OCI-LY7 (cell line): Measurements from ENCODE around the gene KCNT1. TPM values are rescaled to one million over a fixed set of nuclear protein-coding genes. Genes with fewer than 3 reads are reported as not detected.

ENCODE experiments used
- BruUV-seq: library from RNA; stranded (reverse); fragments of 400-500 nt; replicated peaks from 2 replicates; lab custom pipeline; 2021; lab: Mats Ljungman, UMichigan
- CTCF ChIA-PET: fragments of 300-600 bp; sonication (Branson Sonifier 250); formaldehyde crosslinking; loops from one replicate; lab custom pipeline; 2022; ENCODE audit warnings: antibody characterized with exemption; ENCODE audit not compliant: unreplicated experiment; lab: Charles Lee
- POLR2A ChIA-PET: fragments of 300-600 bp; sonication (Branson Sonifier 250); formaldehyde crosslinking; loops from one replicate; lab custom pipeline; 2022; ENCODE audit warnings: antibody characterized with exemption; lab: Charles Lee
- DNase-seq: peaks from one replicate; pipeline ENCODE4 v3.0.0-alpha.2; 2015; ENCODE audit warnings: low spot score
- H2AFZ ChIP-seq: fragments of 200-600 bp; sonication (generic), shearing (Covaris generic); 2 replicates; pipeline ENCODE4 v1.6.1; 2014; ENCODE audit warnings: mild to moderate bottlenecking, antibody characterized with exemption, low read length, moderate library complexity
- H3K27ac ChIP-seq: fragments of 200-600 bp; sonication (generic); 2 replicates; pipeline ENCODE4 v1.5.1; 2014; ENCODE audit warnings: mixed run types, low read depth, mild to moderate bottlenecking, moderate library complexity, low read length, inconsistent platforms; ENCODE audit not compliant: poor library complexity, severe bottlenecking
- H3K36me3 ChIP-seq: fragments of 200-600 bp; sonication (generic); 2 replicates; pipeline ENCODE4 v1.6.1; 2014; ENCODE audit warnings: mild to moderate bottlenecking, antibody characterized with exemption, low read length, moderate library complexity, mixed read lengths; ENCODE audit not compliant: insufficient read depth
- H3K4me1 ChIP-seq: fragments of 200-600 bp; sonication (generic); 2 replicates; pipeline ENCODE4 v1.5.1; 2014; ENCODE audit warnings: mild to moderate bottlenecking, low read length; ENCODE audit not compliant: insufficient read depth, poor library complexity, severe bottlenecking
- H3K4me2 ChIP-seq: fragments of 200-600 bp; sonication (generic); 2 replicates; pipeline ENCODE4 v1.6.1; 2014; ENCODE audit warnings: mild to moderate bottlenecking, low read length
- H3K4me3 ChIP-seq: fragments of 200-600 bp; sonication (generic); 2 replicates; pipeline ENCODE4 v1.5.1; 2014; ENCODE audit warnings: mild to moderate bottlenecking, low read depth, low read length; ENCODE audit not compliant: poor library complexity, severe bottlenecking
- H3K79me2 ChIP-seq: fragments of 200-600 bp; sonication (generic); 2 replicates; pipeline ENCODE4 v1.6.1; 2016; ENCODE audit warnings: low read depth, mild to moderate bottlenecking, low read length, moderate library complexity, mixed read lengths; ENCODE audit not compliant: insufficient read depth
- H3K9me2 ChIP-seq: fragments of 200-600 bp; sonication (generic); 2 replicates; pipeline ENCODE4 v1.6.1; 2016; ENCODE audit warnings: mild to moderate bottlenecking, low read length, mixed read lengths; ENCODE audit not compliant: insufficient read depth
- H3K9me3 ChIP-seq: fragments of 200-600 bp; sonication (generic); 2 replicates; pipeline ENCODE4 v1.6.1; 2014; ENCODE audit warnings: mild to moderate bottlenecking, mixed run types, low read length, mixed read lengths
- H4K20me1 ChIP-seq: fragments of 200-600 bp; sonication (generic); 2 replicates; pipeline ENCODE4 v1.6.1; 2014; ENCODE audit warnings: mild to moderate bottlenecking, antibody characterized with exemption, low read length, moderate library complexity, mixed read lengths; ENCODE audit not compliant: insufficient read depth
- EZH2phosphoT487 ChIP-seq: fragments of 200-600 bp; sonication (generic); IDR thresholded peaks from 2 replicates; pipeline ENCODE4 v1.6.1; 2018; ENCODE audit warnings: low read depth, borderline replicate concordance, mild to moderate bottlenecking, mixed run types, antibody characterized with exemption, low read length, moderate library complexity, mixed read lengths
- intact Hi-C: fragments of 100-400 bp; cut with micrococcal nuclease; formaldehyde crosslinking; loops from one replicate; pipeline ENCODE4 v1.10.0; 2022; ENCODE audit not compliant: unreplicated experiment
- total RNA-seq, 2 experiments: library from RNA; depleted of rRNA in 1 of 2; stranded (reverse); fragments of >200 nt in 1 of 2; shearing (Covaris generic) in 1 of 2; gene quantifications; 2 replicates each; pipeline ENCODE4 v1.2.3, GENCODE V29; 2014 to 2022
- TF ChIP-seq, protein P1 (sequence below): fragments of 200-600 bp; sonication (generic); conservative IDR thresholded peaks from 2 replicates; pipeline ENCODE4 v1.5.1; 2014; ENCODE audit warnings: mild to moderate bottlenecking, antibody characterized with exemption, low read length, moderate library complexity, mixed read lengths

Gene KCNT1
- total RNA-seq, 2 experiments from 2014 or later: not detected

DNA sequence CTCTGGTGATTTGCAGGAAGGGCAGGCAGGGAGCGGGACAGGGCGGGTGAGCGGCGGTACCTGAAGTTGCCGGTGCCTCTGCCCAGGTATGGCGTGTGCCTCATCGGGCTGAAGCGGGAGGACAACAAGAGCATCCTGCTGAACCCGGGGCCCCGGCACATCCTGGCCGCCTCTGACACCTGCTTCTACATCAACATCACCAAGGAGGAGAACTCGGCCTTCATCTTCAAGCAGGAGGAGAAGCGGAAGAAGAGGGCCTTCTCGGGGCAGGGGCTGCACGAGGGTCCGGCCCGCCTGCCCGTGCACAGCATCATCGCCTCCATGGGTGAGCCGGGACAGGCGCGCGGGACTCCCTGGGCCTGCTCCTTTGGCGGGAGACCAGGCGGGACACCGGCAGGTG lies 68.8 kb downstream of the KCNT1 start:
- BruUV-seq: no TSS peak
- H4K20me1 ChIP-seq: no peaks in the 10 kb centered on the region
- no peaks in the 10 kb centered on the region for H3K36me3 ChIP-seq
- TF ChIP-seq EZH2phosphoT487: no peak
- TF ChIP-seq, protein P1, sequence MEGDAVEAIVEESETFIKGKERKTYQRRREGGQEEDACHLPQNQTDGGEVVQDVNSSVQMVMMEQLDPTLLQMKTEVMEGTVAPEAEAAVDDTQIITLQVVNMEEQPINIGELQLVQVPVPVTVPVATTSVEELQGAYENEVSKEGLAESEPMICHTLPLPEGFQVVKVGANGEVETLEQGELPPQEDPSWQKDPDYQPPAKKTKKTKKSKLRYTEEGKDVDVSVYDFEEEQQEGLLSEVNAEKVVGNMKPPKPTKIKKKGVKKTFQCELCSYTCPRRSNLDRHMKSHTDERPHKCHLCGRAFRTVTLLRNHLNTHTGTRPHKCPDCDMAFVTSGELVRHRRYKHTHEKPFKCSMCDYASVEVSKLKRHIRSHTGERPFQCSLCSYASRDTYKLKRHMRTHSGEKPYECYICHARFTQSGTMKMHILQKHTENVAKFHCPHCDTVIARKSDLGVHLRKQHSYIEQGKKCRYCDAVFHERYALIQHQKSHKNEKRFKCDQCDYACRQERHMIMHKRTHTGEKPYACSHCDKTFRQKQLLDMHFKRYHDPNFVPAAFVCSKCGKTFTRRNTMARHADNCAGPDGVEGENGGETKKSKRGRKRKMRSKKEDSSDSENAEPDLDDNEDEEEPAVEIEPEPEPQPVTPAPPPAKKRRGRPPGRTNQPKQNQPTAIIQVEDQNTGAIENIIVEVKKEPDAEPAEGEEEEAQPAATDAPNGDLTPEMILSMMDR: no peak
- H2AFZ ChIP-seq: no peak overlapping the region
- no peak overlapping the region for H3K27ac ChIP-seq
- no peaks in the 10 kb centered on the region for H3K4me1 ChIP-seq
- ChIA-PET POLR2A (no interaction called here), CTCF (no interaction called here)
- H3K9me2 ChIP-seq: no peaks in the 10 kb centered on the region
- no peak for DNase-seq
- intact Hi-C loops: no loop called here
- no peaks in the 10 kb centered on the region for H3K9me3 ChIP-seq
- H3K4me3 ChIP-seq: no peak overlapping the region
- no peaks in the 10 kb centered on the region for H3K79me2 ChIP-seq
- no peak overlapping the region for H3K4me2 ChIP-seq

DNA sequence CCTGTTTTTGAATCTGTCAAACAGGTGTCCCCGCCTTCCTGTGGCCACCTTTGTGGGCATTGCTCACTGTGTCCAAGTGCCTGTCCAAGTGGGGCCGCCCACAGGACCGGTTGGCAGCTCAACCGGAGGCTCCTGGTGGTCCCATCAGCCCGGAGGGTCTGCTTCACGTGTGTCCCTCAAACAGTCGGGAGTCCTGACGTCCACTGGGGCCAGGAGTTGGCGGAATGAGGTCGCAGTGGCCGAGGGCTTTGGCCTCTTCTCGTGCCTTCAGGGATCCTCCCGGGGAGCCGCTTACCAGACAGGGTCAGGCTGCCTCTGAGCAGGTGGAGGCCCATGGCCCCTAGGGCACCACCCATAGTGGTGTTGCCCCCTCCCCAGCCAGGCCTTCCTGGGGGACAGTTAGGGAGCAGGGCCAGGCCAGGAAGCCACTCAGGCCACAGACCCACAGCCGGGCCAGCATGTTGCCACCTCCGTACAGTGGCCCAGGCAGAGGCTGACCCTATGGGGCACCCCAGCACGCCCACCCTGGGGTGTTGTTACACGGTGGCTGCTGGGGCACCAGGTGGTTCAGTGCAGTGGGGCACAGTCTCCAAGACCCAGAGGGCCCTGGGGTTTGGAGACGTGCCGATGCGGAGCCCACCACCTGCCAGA lies 69.5 kb downstream of the KCNT1 start:
- intact Hi-C loops: no loop called here
- ChIA-PET POLR2A (no interaction called here), CTCF (no interaction called here)
- no peak overlapping the region for H2AFZ ChIP-seq
- no TSS peak for BruUV-seq
- no peak overlapping the region for H3K4me2 ChIP-seq
- no peaks in the 10 kb centered on the region for H3K9me3 ChIP-seq
- no peaks in the 10 kb centered on the region for H3K9me2 ChIP-seq
- H4K20me1 ChIP-seq: no peaks in the 10 kb centered on the region
- no peak overlapping the region for H3K27ac ChIP-seq
- TF ChIP-seq EZH2phosphoT487: no peak
- TF ChIP-seq, protein P1: no peak
- no peaks in the 10 kb centered on the region for H3K36me3 ChIP-seq
- H3K4me3 ChIP-seq: no peak overlapping the region
- no peaks in the 10 kb centered on the region for H3K4me1 ChIP-seq
- no peak for DNase-seq
- H3K79me2 ChIP-seq: no peaks in the 10 kb centered on the region

DNA sequence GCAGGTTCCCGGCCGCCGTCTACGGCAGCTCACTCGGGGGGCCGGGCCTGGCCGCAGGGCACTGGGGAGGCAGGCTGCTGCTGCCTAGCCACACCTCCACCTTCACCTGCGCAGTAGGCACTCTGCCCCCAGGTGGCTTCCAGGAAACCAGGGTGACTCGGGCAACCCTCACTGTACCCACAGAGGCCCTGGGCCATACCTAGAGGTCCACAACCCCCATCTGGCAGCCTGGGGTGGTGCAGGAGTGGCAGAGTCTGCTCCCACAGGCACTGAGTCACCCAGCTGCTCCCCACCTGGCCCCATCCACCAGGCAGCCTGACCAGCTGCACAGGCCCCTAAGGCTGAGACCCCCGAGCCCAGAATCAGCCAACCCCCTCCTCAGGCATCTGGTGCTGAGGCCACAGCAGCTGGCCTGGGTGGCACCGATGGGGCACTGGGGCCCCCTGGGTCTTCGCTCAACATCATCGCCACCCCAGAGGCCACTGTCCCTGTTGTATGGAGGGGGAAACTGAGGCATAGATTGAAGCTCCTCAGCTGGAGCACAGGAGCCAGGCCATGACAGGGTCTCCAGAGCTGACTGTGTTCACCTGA lies 70.2 kb downstream of the KCNT1 start:
- H3K36me3 ChIP-seq: no peaks in the 10 kb centered on the region
- H3K27ac ChIP-seq: no peak overlapping the region
- no peaks in the 10 kb centered on the region for H3K4me1 ChIP-seq
- no TSS peak for BruUV-seq
- no peak overlapping the region for H2AFZ ChIP-seq
- ChIA-PET POLR2A (no interaction called here), CTCF (no interaction called here)
- intact Hi-C loops: no loop called here
- no peaks in the 10 kb centered on the region for H3K9me3 ChIP-seq
- TF ChIP-seq, protein P1: no peak
- TF ChIP-seq EZH2phosphoT487: no peak
- no peak overlapping the region for H3K4me3 ChIP-seq
- no peaks in the 10 kb centered on the region for H3K79me2 ChIP-seq
- H3K4me2 ChIP-seq: no peak overlapping the region
- H3K9me2 ChIP-seq: no peaks in the 10 kb centered on the region
- no peaks in the 10 kb centered on the region for H4K20me1 ChIP-seq
- DNase-seq: no peak
